Astrocyte of the spinal cord (primary cell): ENCODE data around the gene GCSAM.
A peak's percentile ranks its signal among the peaks of the same experiment; 100 is the strongest.

Experiments used
- DNase-seq: peaks from one replicate; pipeline ENCODE4 v3.0.0; 2011; ENCODE audit warnings: low read depth, low spot score
- H3K4me3 ChIP-seq: 2 replicates; pipeline ENCODE4 v1.5.1; 2011; ENCODE audit warnings: low read depth, mild to moderate bottlenecking, low read length, moderate library complexity
- CTCF ChIP-seq: IDR thresholded peaks from 2 replicates; pipeline ENCODE4 v1.5.1; 2012; ENCODE audit warnings: low read depth, mild to moderate bottlenecking, low read length, inconsistent platforms
- in situ Hi-C: cut with HindIII; loops from 2 replicates; pipeline ENCODE4 v1.10.0; 2017; ENCODE audit warnings: low sequenced_read_pairs

The GCSAM gene

GRCh38 chr3:112086875-112087524, 46.0 kb downstream of the GCSAM start:
- no peak for DNase-seq
- peak overlapping the region; percentile 73 for H3K4me3 ChIP-seq
- TF ChIP-seq CTCF = no peak
- in situ Hi-C loops = no loop called here

- peak within 1 kb of the TSS; percentile 73 for H3K4me3 ChIP-seq
- peak; percentile 86 for DNase-seq
- peak; percentile 6 for TF ChIP-seq CTCF
- in situ Hi-C loops = no loop called here
These were observed 46.8 kb downstream of the GCSAM start, which contains the start of gene C3orf52 for GRCh38 chr3:112086076-112086854. Gene C3orf52 (plus strand): TSS chr3:112086389. CDS start chr3:112086408, 19 bp downstream.

GRCh38 chr3:112085735-112086075, 47.3 kb downstream of the GCSAM start:
- no peak for DNase-seq
- no peak for TF ChIP-seq CTCF
- H3K4me3 ChIP-seq = peak overlapping the region; percentile 73
- in situ Hi-C loops = no loop called here

GRCh38 chr3:112084980-112085705, 47.9 kb downstream of the GCSAM start:
- H3K4me3 ChIP-seq = no peak overlapping the region
- no peak for DNase-seq
- in situ Hi-C loops = no loop called here
- TF ChIP-seq CTCF = no peak

GRCh38 chr3:112083239-112083638, 49.8 kb downstream of the GCSAM start:
- in situ Hi-C loops = no loop called here
- no peak overlapping the region for H3K4me3 ChIP-seq
- no peak for DNase-seq
- no peak for TF ChIP-seq CTCF

GRCh38 chr3:112078125-112079083, 54.6 kb downstream of the GCSAM start:
- no peak overlapping the region for H3K4me3 ChIP-seq
- no peak for DNase-seq
- no peak for TF ChIP-seq CTCF
- in situ Hi-C loops = no loop called here
